IPS-NIHi7 (cell line): Measurements from ENCODE around the gene SKIC2.
A peak's percentile ranks its signal among the peaks of the same experiment; 100 is the strongest.
"Not testable (repeated sequence)": the region's sequence is repeated elsewhere in the genome, so short reads cannot be mapped to it uniquely, and the experiment has no call there.

Experiments used
- DNase-seq: peaks from one replicate; pipeline ENCODE4 v3.0.0; 2012; ENCODE audit warnings: mixed read lengths; ENCODE audit errors: extremely low spot score

Gene SKIC2

DNA sequence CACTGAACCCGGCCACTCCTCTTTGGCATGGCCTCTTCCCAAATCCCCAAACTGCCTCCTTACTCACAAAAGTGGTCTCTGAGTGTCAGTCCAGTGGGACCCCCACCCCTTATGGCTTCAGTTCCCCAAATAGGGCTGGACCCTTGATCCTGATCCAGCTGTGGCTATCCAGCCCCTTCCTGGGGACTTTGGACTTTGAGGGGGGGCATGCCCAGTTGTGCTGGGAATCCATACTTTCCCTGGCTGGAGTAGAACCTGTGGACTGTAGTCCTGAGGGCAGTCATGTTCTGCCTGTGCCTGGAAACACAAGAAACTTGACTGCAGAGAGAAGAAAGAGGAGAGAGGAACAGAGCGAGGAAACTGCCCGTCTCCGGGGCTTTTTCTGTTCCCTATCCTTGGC, 45.4 kb downstream of the SKIC2 start:
- not testable (repeated sequence) for DNase-seq

- not testable (repeated sequence) for DNase-seq
Measured at GRCh38 chr6:32004864-32005537, 46.0 kb downstream of the SKIC2 start.

- not testable (repeated sequence) for DNase-seq
Measured at GRCh38 chr6:32005538-32005880, 46.5 kb downstream of the SKIC2 start.

- DNase-seq = peak; percentile 1
Measured at GRCh38 chr6:32005991-32006529, 47.1 kb downstream of the SKIC2 start.

DNA sequence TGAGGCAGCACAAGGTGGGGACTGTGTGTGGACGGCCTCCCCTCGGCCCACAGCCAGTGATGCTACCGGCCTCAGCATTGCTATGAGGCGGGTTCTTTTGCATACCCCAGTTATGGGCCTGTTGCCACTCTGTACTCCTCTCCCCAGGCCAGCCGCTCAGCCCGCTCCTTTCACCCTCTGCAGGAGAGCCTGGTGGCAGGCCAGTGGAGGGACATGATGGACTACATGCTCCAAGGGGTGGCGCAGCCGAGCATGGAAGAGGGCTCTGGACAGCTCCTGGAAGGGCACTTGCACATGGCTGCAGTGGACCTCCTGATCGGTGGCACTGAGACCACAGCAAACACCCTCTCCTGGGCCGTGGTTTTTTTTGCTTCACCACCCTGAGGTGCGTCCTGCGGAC, 48.1 kb downstream of the SKIC2 start:
- not testable (repeated sequence) for DNase-seq

GRCh38 chr6:32008037-32008436, 49.1 kb downstream of the SKIC2 start:
- DNase-seq = not testable (repeated sequence)

DNA sequence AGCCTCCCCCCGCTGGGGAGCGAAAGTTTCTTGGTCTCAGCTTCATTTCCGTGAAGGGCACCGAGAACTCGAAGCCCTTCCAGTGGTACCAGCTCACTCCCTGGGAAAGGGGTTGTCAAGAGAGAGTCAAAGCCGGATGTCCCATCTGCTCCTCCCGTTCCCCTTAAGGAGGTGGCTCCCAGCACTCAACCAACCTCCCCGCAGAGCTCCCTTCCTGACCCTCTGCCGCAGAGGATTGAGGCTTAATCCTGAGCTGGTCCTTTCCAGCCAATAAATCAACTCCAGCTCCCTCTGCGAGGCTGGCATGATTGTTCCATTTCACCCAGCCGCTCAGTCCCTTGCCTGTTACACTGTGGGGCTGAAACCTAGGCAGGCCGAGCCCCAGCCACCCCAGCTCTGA, 49.6 kb downstream of the SKIC2 start:
- peak; percentile 2 for DNase-seq

- DNase-seq = not testable (repeated sequence)
Measured at GRCh38 chr6:32009537-32009936, 50.6 kb downstream of the SKIC2 start.

DNA sequence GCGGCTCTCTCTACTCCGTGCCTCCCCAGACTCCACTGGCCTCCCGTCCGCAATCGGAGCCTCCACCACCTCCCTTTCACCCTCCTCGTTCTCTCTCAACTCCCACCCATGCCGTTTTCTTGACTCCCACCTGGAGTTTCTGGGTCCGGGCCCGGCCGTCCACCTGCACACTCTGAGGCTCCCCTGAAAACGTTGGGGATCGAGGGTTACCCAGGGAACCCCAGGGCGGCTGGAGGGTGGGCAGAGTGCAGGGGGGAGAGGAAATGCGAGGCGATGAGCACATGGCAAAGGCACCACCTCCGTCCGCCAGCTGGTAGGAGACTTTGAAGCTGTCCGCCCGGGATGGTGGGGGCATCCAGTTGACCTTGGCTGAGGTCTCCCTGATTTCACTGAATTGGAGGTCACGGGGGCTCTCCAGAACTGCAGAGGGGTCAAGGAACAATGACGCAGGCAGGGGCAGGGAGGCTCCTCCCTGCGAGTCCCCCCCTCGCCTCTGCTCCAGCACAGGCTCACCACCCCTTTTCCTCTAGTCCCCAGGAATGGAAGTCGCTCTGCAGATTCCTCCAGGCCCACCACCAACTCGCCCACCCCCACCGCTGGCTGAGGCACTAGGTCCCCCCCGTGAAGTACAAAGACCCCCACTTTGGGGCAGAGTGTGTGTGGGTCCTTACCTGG, 52.0 kb downstream of the SKIC2 start:
- not testable (repeated sequence) for DNase-seq

- DNase-seq = not testable (repeated sequence)
Measured at GRCh38 chr6:32012941-32013617, 54.1 kb downstream of the SKIC2 start.

DNA sequence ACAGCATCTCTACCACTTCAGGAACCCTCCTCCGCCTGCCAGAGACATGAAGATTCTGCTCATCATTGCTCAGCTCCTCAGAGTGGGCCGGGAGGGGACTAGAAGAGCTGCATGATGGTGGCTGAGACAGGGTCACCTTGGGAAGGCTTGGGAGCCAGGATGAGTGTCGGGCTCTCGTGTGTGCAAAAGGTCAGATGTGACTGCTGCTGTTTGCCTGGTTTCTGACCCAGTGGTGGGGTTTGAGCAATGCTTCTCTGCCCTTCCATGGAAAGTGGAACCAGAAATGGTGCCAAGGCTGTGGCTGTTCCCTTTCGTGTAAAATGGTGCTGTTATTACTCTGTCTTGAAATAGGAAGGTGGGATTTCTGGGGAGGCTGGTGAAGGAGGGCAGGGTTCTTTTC, 54.8 kb downstream of the SKIC2 start:
- not testable (repeated sequence) for DNase-seq

DNA sequence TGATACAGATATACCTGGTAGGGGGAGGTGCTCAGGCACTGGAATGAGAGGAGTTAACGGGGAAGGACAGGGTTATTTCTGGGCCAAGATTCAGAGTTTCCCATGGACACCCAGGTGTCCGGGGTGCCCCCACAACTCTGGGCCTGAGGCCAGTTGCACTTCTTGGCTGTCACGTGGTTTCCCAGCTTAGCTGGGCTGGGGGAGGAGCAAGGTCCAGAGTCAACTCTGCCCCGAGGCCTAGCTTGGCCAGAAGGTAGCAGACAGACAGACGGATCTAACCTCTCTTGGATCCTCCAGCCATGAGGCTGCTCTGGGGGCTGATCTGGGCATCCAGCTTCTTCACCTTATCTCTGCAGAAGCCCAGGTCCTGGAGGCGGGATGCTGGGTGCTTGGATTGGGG, 55.6 kb downstream of the SKIC2 start, which contains the start of gene C4B:
Gene C4B (plus strand): TSS at position 249 of the 400 bp plus-strand sequence. CDS start 51 bp downstream, at position 300.
- DNase-seq = not testable (repeated sequence)
